ENCODE measurements around the gene BMPR1A. TPM values are rescaled to one million over a fixed set of nuclear protein-coding genes. Genes with fewer than 3 reads are reported as not detected.
"Not testable (repeated sequence)": the region's sequence is repeated elsewhere in the genome, so short reads cannot be mapped to it uniquely, and the experiment has no call there.

The BMPR1A gene
- total RNA-seq, 6 experiments from 2014 or later = 9.9 to 20.4 (median 12.4) TPM

GRCh38 chr10:86931872-86932271 lies 175.5 kb downstream of the BMPR1A start:
- intact Hi-C loops (cut with DNase I) = no loop called here
- peaks cover 0 to 3% (median 1%) of the 10 kb centered on the region in 4 donors for H3K36me3 ChIP-seq
- no peaks in the 10 kb centered on the region for H3K9me3 ChIP-seq
- H3K27ac ChIP-seq = peak overlapping the region in 2 of 3 donors; percentile 45 to 64
- WGBS (ENCODE audit: insufficient coverage, low coverage, low lambda C conversion rate, missing lambda C conversion rate) = 21% methylated on average over 1 of the region's 1 CpG
- ATAC-seq (peak; percentile 80 to 87 (median 86)), DNase-seq (no peak)
- no peak overlapping the region for H3K4me3 ChIP-seq
- TF ChIP-seq POLR2A (IDR thresholded peaks at IDR 0.05) (no peak), CTCF (IDR thresholded peaks at IDR 0.05) (no peak)
- no peaks in the 10 kb centered on the region for H3K27me3 ChIP-seq
- peaks cover 0 to 9% (median 3%) of the 10 kb centered on the region in 4 donors for H3K4me1 ChIP-seq

- Histone ChIP-seq H3K27me3 (no peaks in the 10 kb centered on the region), H3K9me3 (no peaks in the 10 kb centered on the region), H3K36me3 (peaks cover 0 to 3% (median 1%) of the 10 kb centered on the region in 4 donors), H3K27ac (peak overlapping the region in 2 of 3 donors; percentile 45 to 64), H3K4me3 (no peak overlapping the region), H3K4me1 (peaks cover 0 to 9% (median 3%) of the 10 kb centered on the region in 4 donors)
- DNase-seq (peak in 1 of 3 donors; percentile 32), ATAC-seq (no peak)
- TF ChIP-seq POLR2A (IDR thresholded peaks at IDR 0.05) (no peak), CTCF (IDR thresholded peaks at IDR 0.05) (no peak)
- intact Hi-C loops (cut with DNase I) = no loop called here
- WGBS (ENCODE audit: insufficient coverage, low coverage, low lambda C conversion rate, missing lambda C conversion rate) = 38% methylated on average over 2 of the region's 2 CpGs
Observed at GRCh38 chr10:86932674-86933073, 176.3 kb downstream of the BMPR1A start.

GRCh38 chr10:86934162-86934711 lies 177.8 kb downstream of the BMPR1A start:
- ATAC-seq = peak in 1 of 4 donors; percentile 5

GRCh38 chr10:86936661-86937501 lies 180.5 kb downstream of the BMPR1A start:
- H3K4me1 ChIP-seq = peaks cover 0 to 11% (median 4%) of the 10 kb centered on the region in 4 donors
- DNase-seq = peak in 1 of 3 donors; percentile 59
- WGBS (ENCODE audit: insufficient coverage, low coverage, low lambda C conversion rate, missing lambda C conversion rate) = 64% methylated on average over 2 of the region's 13 CpGs

More at GRCh38 chr10:86934162-86934711, 177.8 kb downstream of the BMPR1A start:
- H3K9me3 ChIP-seq; H3K27me3 ChIP-seq; H3K27ac ChIP-seq; H3K36me3 ChIP-seq; H3K4me1 ChIP-seq; intact Hi-C loops (cut with DNase I); H3K4me3 ChIP-seq: not testable (repeated sequence)
- 80% methylated on average over 2 of the region's 6 CpGs for WGBS (ENCODE audit: insufficient coverage, low coverage, low lambda C conversion rate, missing lambda C conversion rate)
- DNase-seq = peak in 1 of 3 donors; percentile 38

More at GRCh38 chr10:86936661-86937501, 180.5 kb downstream of the BMPR1A start:
- no peak overlapping the region for H3K4me3 ChIP-seq
- intact Hi-C loops (cut with DNase I) = no loop called here
- H3K27me3 ChIP-seq = no peaks in the 10 kb centered on the region
- TF ChIP-seq POLR2A (IDR thresholded peaks at IDR 0.05) (no peak), CTCF (IDR thresholded peaks at IDR 0.05) (no peak)
- no peak overlapping the region for H3K27ac ChIP-seq
- ATAC-seq = no peak
- H3K9me3 ChIP-seq = no peaks in the 10 kb centered on the region
- no peaks in the 10 kb centered on the region for H3K36me3 ChIP-seq

Measured in right lobe of liver (tissue), 6 donors.